ENCODE measurements around the gene PEX3. TPM values are rescaled to one million over a fixed set of nuclear protein-coding genes. Genes with fewer than 3 reads are reported as not detected.

The PEX3 gene
- total RNA-seq, 1 experiment from 2014 or later: 13.5 TPM

DNA sequence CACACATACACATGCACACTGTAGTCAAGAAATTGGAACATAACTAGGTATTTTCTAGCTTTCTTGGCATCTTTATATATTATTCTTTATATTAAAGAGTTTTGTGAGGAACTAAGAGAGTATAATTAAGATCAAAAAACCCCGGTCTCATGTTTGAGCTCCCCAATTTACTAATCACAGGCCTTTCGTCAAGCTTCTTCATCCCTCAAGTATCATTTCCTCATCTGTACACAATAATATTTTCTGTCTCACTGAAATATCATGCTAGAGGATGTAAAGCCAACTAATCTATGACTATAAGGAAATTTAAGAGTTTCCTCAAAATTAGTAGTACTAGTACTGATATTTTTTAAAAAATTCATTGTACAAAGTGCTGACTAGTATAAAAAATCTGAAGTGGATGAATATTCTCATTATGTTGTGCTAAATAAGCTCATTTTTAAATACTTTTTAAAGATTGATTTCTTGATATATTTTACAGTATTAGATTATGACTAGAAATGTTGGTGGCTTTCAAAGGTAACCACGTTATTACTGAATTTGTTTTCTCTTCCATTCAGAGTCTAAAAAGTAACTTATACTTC, 28.0 kb downstream of the PEX3 start:
- ATAC-seq (no peak), DNase-seq (ENCODE audit: low spot score) (no peak)
- ChIA-PET POLR2A (no interaction called here), CTCF (no interaction called here)
- H3K36me3 Mint-ChIP-seq: peaks cover 5% of the 10 kb centered on the region
- H3K4me3 Mint-ChIP-seq: no peak overlapping the region
- TF ChIP-seq, protein P1, sequence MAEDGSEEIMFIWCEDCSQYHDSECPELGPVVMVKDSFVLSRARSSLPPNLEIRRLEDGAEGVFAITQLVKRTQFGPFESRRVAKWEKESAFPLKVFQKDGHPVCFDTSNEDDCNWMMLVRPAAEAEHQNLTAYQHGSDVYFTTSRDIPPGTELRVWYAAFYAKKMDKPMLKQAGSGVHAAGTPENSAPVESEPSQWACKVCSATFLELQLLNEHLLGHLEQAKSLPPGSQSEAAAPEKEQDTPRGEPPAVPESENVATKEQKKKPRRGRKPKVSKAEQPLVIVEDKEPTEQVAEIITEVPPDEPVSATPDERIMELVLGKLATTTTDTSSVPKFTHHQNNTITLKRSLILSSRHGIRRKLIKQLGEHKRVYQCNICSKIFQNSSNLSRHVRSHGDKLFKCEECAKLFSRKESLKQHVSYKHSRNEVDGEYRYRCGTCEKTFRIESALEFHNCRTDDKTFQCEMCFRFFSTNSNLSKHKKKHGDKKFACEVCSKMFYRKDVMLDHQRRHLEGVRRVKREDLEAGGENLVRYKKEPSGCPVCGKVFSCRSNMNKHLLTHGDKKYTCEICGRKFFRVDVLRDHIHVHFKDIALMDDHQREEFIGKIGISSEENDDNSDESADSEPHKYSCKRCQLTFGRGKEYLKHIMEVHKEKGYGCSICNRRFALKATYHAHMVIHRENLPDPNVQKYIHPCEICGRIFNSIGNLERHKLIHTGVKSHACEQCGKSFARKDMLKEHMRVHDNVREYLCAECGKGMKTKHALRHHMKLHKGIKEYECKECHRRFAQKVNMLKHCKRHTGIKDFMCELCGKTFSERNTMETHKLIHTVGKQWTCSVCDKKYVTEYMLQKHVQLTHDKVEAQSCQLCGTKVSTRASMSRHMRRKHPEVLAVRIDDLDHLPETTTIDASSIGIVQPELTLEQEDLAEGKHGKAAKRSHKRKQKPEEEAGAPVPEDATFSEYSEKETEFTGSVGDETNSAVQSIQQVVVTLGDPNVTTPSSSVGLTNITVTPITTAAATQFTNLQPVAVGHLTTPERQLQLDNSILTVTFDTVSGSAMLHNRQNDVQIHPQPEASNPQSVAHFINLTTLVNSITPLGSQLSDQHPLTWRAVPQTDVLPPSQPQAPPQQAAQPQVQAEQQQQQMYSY (CRISPR knock-in tag; IDR thresholded peaks at IDR 0.05): no peak
- TF ChIP-seq, protein P2, sequence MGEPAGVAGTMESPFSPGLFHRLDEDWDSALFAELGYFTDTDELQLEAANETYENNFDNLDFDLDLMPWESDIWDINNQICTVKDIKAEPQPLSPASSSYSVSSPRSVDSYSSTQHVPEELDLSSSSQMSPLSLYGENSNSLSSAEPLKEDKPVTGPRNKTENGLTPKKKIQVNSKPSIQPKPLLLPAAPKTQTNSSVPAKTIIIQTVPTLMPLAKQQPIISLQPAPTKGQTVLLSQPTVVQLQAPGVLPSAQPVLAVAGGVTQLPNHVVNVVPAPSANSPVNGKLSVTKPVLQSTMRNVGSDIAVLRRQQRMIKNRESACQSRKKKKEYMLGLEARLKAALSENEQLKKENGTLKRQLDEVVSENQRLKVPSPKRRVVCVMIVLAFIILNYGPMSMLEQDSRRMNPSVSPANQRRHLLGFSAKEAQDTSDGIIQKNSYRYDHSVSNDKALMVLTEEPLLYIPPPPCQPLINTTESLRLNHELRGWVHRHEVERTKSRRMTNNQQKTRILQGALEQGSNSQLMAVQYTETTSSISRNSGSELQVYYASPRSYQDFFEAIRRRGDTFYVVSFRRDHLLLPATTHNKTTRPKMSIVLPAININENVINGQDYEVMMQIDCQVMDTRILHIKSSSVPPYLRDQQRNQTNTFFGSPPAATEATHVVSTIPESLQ (CRISPR knock-in tag; IDR thresholded peaks at IDR 0.05): no peak
- TF ChIP-seq, protein P3, sequence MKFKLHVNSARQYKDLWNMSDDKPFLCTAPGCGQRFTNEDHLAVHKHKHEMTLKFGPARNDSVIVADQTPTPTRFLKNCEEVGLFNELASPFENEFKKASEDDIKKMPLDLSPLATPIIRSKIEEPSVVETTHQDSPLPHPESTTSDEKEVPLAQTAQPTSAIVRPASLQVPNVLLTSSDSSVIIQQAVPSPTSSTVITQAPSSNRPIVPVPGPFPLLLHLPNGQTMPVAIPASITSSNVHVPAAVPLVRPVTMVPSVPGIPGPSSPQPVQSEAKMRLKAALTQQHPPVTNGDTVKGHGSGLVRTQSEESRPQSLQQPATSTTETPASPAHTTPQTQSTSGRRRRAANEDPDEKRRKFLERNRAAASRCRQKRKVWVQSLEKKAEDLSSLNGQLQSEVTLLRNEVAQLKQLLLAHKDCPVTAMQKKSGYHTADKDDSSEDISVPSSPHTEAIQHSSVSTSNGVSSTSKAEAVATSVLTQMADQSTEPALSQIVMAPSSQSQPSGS (CRISPR knock-in tag; IDR thresholded peaks at IDR 0.05; ENCODE audit: borderline replicate concordance, low read depth): no peak
- TF ChIP-seq TP53 (CRISPR knock-in tag; IDR thresholded peaks at IDR 0.05) (no peak), IRF2 (CRISPR knock-in tag; IDR thresholded peaks at IDR 0.05; ENCODE audit: borderline replicate concordance, low read depth) (no peak), SP1 (CRISPR knock-in tag; conservative IDR thresholded peaks at IDR 0.05) (no peak), NFATC4 (CRISPR knock-in tag; IDR thresholded peaks at IDR 0.05) (no peak), ZNF219 (CRISPR knock-in tag; IDR thresholded peaks at IDR 0.05; ENCODE audit: borderline replicate concordance) (no peak), GRHL2 (CRISPR knock-in tag; IDR thresholded peaks at IDR 0.05; ENCODE audit: insufficient replicate concordance, severe bottlenecking) (no peak), EMX1 (CRISPR knock-in tag; IDR thresholded peaks at IDR 0.05) (no peak), MXD4 (CRISPR knock-in tag; IDR thresholded peaks at IDR 0.05; ENCODE audit: borderline replicate concordance) (no peak), TCF7 (CRISPR knock-in tag; IDR thresholded peaks at IDR 0.05; ENCODE audit: low read depth) (no peak), ZNF232 (CRISPR knock-in tag; IDR thresholded peaks at IDR 0.05) (no peak), ZNF423 (CRISPR knock-in tag; IDR thresholded peaks at IDR 0.05) (no peak), ESRRA (CRISPR knock-in tag; IDR thresholded peaks at IDR 0.05; ENCODE audit: borderline replicate concordance) (no peak)
- TF ChIP-seq, protein P4, sequence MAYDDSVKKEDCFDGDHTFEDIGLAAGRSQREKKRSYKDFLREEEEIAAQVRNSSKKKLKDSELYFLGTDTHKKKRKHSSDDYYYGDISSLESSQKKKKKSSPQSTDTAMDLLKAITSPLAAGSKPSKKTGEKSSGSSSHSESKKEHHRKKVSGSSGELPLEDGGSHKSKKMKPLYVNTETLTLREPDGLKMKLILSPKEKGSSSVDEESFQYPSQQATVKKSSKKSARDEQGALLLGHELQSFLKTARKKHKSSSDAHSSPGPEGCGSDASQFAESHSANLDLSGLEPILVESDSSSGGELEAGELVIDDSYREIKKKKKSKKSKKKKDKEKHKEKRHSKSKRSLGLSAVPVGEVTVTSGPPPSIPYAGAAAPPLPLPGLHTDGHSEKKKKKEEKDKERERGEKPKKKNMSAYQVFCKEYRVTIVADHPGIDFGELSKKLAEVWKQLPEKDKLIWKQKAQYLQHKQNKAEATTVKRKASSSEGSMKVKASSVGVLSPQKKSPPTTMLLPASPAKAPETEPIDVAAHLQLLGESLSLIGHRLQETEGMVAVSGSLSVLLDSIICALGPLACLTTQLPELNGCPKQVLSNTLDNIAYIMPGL (CRISPR knock-in tag; IDR thresholded peaks at IDR 0.05): no peak
- TF ChIP-seq, protein P5, sequence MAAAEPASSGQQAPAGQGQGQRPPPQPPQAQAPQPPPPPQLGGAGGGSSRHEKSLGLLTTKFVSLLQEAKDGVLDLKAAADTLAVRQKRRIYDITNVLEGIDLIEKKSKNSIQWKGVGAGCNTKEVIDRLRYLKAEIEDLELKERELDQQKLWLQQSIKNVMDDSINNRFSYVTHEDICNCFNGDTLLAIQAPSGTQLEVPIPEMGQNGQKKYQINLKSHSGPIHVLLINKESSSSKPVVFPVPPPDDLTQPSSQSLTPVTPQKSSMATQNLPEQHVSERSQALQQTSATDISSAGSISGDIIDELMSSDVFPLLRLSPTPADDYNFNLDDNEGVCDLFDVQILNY (CRISPR knock-in tag; IDR thresholded peaks at IDR 0.05): no peak
- TF ChIP-seq, protein P6, sequence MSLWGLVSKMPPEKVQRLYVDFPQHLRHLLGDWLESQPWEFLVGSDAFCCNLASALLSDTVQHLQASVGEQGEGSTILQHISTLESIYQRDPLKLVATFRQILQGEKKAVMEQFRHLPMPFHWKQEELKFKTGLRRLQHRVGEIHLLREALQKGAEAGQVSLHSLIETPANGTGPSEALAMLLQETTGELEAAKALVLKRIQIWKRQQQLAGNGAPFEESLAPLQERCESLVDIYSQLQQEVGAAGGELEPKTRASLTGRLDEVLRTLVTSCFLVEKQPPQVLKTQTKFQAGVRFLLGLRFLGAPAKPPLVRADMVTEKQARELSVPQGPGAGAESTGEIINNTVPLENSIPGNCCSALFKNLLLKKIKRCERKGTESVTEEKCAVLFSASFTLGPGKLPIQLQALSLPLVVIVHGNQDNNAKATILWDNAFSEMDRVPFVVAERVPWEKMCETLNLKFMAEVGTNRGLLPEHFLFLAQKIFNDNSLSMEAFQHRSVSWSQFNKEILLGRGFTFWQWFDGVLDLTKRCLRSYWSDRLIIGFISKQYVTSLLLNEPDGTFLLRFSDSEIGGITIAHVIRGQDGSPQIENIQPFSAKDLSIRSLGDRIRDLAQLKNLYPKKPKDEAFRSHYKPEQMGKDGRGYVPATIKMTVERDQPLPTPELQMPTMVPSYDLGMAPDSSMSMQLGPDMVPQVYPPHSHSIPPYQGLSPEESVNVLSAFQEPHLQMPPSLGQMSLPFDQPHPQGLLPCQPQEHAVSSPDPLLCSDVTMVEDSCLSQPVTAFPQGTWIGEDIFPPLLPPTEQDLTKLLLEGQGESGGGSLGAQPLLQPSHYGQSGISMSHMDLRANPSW (CRISPR knock-in tag; conservative IDR thresholded peaks at IDR 0.05; ENCODE audit: low read depth): no peak
- TF ChIP-seq, protein P7, sequence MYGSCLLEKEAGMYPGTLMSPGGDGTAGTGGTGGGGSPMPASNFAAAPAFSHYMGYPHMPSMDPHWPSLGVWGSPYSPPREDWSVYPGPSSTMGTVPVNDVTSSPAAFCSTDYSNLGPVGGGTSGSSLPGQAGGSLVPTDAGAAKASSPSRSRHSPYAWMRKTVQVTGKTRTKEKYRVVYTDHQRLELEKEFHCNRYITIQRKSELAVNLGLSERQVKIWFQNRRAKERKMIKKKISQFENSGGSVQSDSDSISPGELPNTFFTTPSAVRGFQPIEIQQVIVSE (CRISPR knock-in tag; IDR thresholded peaks at IDR 0.05; ENCODE audit: borderline replicate concordance): no peak
- no peaks in the 10 kb centered on the region for H3K4me1 Mint-ChIP-seq
- no peak overlapping the region for H3K27ac Mint-ChIP-seq
- no peaks in the 10 kb centered on the region for H3K27me3 Mint-ChIP-seq (ENCODE audit: low read depth)
- H3K9me3 Mint-ChIP-seq: no peaks in the 10 kb centered on the region

All from WTC11 (cell line).